ENCODE results near the gene HNRNPC. TPM values are rescaled to one million over a fixed set of nuclear protein-coding genes. Genes with fewer than 3 reads are reported as not detected.
A peak's percentile ranks its signal among the peaks of the same experiment; 100 is the strongest.

HNRNPC gene
- total RNA-seq, 6 experiments from 2014 or later: 528 to 684 (median 604) TPM

DNA sequence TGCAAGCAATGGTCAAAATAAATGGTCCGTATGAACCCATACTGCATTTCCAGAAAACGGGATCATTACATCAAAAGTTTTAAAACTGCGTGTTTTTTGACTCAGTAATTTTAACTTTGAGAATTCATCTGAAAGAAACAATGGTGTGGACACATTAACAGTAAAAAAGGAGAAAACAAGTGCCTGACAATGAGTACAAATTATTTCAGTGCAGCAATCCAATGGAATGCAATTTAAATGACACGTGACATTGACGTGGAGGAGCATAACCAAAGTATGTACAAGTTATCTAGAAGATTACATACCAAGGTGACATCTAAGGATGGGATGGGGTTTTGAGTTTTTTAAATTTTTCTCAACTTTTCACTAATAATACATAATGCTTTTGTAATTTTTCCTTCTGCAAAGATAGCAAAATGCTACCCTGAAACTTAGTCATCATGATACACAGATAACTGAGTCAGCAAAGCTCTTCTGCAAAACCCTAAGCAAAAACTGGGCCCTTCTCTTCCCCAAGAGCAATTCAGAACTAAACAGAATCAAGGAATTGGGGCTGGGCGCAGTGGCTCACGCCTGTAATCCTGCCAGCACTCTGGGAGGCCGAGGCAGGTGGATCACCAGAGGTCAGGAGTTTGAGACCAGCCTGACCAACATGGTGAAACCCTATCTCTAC, 20.4 kb downstream of the HNRNPC start:
- peaks cover 46% of the 10 kb centered on the region for H3K4me1 Mint-ChIP-seq (ENCODE audit: low read depth)
- H3K27me3 Mint-ChIP-seq (ENCODE audit: insufficient read depth): no peaks in the 10 kb centered on the region; the same call in 1 of the 2 replicates
- no peak overlapping the region for H3K4me3 Mint-ChIP-seq
- H3K9me3 Mint-ChIP-seq: no peaks in the 10 kb centered on the region
- TF ChIP-seq, protein P1, sequence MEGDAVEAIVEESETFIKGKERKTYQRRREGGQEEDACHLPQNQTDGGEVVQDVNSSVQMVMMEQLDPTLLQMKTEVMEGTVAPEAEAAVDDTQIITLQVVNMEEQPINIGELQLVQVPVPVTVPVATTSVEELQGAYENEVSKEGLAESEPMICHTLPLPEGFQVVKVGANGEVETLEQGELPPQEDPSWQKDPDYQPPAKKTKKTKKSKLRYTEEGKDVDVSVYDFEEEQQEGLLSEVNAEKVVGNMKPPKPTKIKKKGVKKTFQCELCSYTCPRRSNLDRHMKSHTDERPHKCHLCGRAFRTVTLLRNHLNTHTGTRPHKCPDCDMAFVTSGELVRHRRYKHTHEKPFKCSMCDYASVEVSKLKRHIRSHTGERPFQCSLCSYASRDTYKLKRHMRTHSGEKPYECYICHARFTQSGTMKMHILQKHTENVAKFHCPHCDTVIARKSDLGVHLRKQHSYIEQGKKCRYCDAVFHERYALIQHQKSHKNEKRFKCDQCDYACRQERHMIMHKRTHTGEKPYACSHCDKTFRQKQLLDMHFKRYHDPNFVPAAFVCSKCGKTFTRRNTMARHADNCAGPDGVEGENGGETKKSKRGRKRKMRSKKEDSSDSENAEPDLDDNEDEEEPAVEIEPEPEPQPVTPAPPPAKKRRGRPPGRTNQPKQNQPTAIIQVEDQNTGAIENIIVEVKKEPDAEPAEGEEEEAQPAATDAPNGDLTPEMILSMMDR (IDR thresholded peaks at IDR 0.05): no peak
- no peak for DNase-seq
- H3K27ac Mint-ChIP-seq: no peak overlapping the region; the same call in 1 of the 2 replicates
- H3K36me3 Mint-ChIP-seq (ENCODE audit: low read depth): peaks cover 42% of the 10 kb centered on the region

GRCh38 chr14:21248338-21248737, 20.9 kb downstream of the HNRNPC start:
- Mint-ChIP-seq H3K27ac (peak overlapping the region; percentile 57), H3K9me3 (no peaks in the 10 kb centered on the region), H3K27me3 (ENCODE audit: insufficient read depth) (no peaks in the 10 kb centered on the region; the same call in 1 of the 2 replicates), H3K36me3 (ENCODE audit: low read depth) (peaks cover 42% of the 10 kb centered on the region), H3K4me1 (ENCODE audit: low read depth) (peaks cover 46% of the 10 kb centered on the region), H3K4me3 (no peak overlapping the region)
- TF ChIP-seq, protein P1 (IDR thresholded peaks at IDR 0.05): no peak
- DNase-seq: no peak

GRCh38 chr14:21245813-21246212, 23.4 kb downstream of the HNRNPC start:
- peaks cover 35% of the 10 kb centered on the region for H3K36me3 Mint-ChIP-seq (ENCODE audit: low read depth)
- H3K27ac Mint-ChIP-seq: peak overlapping the region; percentile 45
- no peaks in the 10 kb centered on the region for H3K9me3 Mint-ChIP-seq
- H3K4me1 Mint-ChIP-seq (ENCODE audit: low read depth): peaks cover 65% of the 10 kb centered on the region
- 0 out of 2 replicates have a peak, but pooled peaks cover 2% of the 10 kb centered on the region for H3K27me3 Mint-ChIP-seq (ENCODE audit: insufficient read depth)
- no peak for DNase-seq
- TF ChIP-seq, protein P1 (IDR thresholded peaks at IDR 0.05): no peak
- no peak overlapping the region for H3K4me3 Mint-ChIP-seq

GRCh38 chr14:21244544-21244943, 24.7 kb downstream of the HNRNPC start:
- Mint-ChIP-seq H3K4me3 (no peak overlapping the region), H3K27ac (no peak overlapping the region), H3K36me3 (ENCODE audit: low read depth) (peaks cover 24% of the 10 kb centered on the region), H3K27me3 (ENCODE audit: insufficient read depth) (0 out of 2 replicates have a peak, but pooled peaks cover 5% of the 10 kb centered on the region), H3K9me3 (no peaks in the 10 kb centered on the region), H3K4me1 (ENCODE audit: low read depth) (peaks cover 54% of the 10 kb centered on the region)
- no peak for DNase-seq
- TF ChIP-seq, protein P1 (IDR thresholded peaks at IDR 0.05): no peak

- H3K9me3 Mint-ChIP-seq: no peaks in the 10 kb centered on the region
- DNase-seq: peak; percentile 38
- peaks cover 9% of the 10 kb centered on the region; the same call in 1 of the 2 replicates for H3K27me3 Mint-ChIP-seq (ENCODE audit: insufficient read depth)
- peaks cover 43% of the 10 kb centered on the region for H3K4me1 Mint-ChIP-seq (ENCODE audit: low read depth)
- no peak overlapping the region for H3K4me3 Mint-ChIP-seq
- H3K36me3 Mint-ChIP-seq (ENCODE audit: low read depth): peaks cover 13% of the 10 kb centered on the region
- H3K27ac Mint-ChIP-seq: peak overlapping the region; percentile 48
- TF ChIP-seq, protein P1 (IDR thresholded peaks at IDR 0.05): peak; percentile 76
Observed at GRCh38 chr14:21241218-21241819, 27.9 kb downstream of the HNRNPC start.
